Neutrophil (primary cell): ENCODE data around the gene CDH13.

Experiments used
- H3K27ac ChIP-seq: fragments of 200-600 bp; sonication (generic); 2 replicates; pipeline ENCODE4 v1.5.1; 2016; ENCODE audit warnings: mild to moderate bottlenecking, moderate library complexity
- H3K27me3 ChIP-seq: fragments of 200-600 bp; sonication (generic); 2 replicates; pipeline ENCODE4 v1.6.0; 2016; ENCODE audit warnings: mild to moderate bottlenecking
- H3K36me3 ChIP-seq: fragments of 200-600 bp; sonication (generic); 2 replicates; pipeline ENCODE4 v1.5.1; 2017
- H3K4me1 ChIP-seq, 2 experiments: fragments of 200-600 bp in 1 of 2; sonication (generic) in 1 of 2; 1 replicate in 1 of 2; 2 replicates in 1 of 2; pipeline versions ENCODE4 v1.5.1 to v1.6.1; 2013 to 2016; ENCODE audit warnings: low read depth in 1 of 2, low read length in 1 of 2, mild to moderate bottlenecking in 1 of 2, moderate library complexity in 1 of 2; ENCODE audit not compliant: control insufficient read depth in 1 of 2, insufficient read depth in 1 of 2
- H3K4me3 ChIP-seq, 2 experiments: fragments of 200-600 bp in 1 of 2; sonication (generic) in 1 of 2; 1 replicate in 1 of 2; 2 replicates in 1 of 2; pipeline ENCODE4 v1.5.1; 2013 to 2016; ENCODE audit warnings: low read depth in 1 of 2, low read length in 1 of 2, mild to moderate bottlenecking in 1 of 2, moderate library complexity in 1 of 2
- H3K9me3 ChIP-seq: fragments of 200-600 bp; sonication (generic); 2 replicates; pipeline ENCODE4 v1.5.1; 2016
- TF ChIP-seq, protein P1 (sequence below): fragments of 200-600 bp; sonication (generic); IDR thresholded peaks from 2 replicates; pipeline ENCODE4 v1.5.1; 2016; ENCODE audit warnings: antibody characterized with exemption

The CDH13 gene

DNA sequence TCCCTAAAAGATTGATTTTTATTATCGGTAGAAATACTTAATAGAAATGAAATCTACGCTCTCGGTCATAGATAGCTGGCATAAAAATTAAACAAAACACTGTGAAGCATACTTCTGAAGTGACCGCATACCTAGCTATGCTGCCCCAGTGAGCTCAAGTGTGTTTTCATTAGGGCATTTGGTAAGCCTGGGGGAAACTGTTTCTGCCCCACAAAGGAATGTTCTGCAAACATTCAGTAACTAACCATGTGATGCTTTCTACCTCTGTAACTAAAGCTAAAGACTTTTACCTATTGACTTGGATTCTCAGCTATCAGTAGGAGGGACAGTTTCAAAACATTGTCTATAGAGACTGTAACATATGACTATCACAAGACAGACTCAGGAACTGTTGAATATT, 1087.5 kb downstream of the CDH13 start:
- H3K9me3 ChIP-seq: no peaks in the 10 kb centered on the region
- H3K27ac ChIP-seq: no peak overlapping the region
- H3K27me3 ChIP-seq: peaks cover 6% of the 10 kb centered on the region
- TF ChIP-seq, protein P1, sequence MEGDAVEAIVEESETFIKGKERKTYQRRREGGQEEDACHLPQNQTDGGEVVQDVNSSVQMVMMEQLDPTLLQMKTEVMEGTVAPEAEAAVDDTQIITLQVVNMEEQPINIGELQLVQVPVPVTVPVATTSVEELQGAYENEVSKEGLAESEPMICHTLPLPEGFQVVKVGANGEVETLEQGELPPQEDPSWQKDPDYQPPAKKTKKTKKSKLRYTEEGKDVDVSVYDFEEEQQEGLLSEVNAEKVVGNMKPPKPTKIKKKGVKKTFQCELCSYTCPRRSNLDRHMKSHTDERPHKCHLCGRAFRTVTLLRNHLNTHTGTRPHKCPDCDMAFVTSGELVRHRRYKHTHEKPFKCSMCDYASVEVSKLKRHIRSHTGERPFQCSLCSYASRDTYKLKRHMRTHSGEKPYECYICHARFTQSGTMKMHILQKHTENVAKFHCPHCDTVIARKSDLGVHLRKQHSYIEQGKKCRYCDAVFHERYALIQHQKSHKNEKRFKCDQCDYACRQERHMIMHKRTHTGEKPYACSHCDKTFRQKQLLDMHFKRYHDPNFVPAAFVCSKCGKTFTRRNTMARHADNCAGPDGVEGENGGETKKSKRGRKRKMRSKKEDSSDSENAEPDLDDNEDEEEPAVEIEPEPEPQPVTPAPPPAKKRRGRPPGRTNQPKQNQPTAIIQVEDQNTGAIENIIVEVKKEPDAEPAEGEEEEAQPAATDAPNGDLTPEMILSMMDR: no peak
- H3K4me1 ChIP-seq: no peaks in the 10 kb centered on the region
- no peak overlapping the region for H3K4me3 ChIP-seq
- H3K36me3 ChIP-seq: no peaks in the 10 kb centered on the region

DNA sequence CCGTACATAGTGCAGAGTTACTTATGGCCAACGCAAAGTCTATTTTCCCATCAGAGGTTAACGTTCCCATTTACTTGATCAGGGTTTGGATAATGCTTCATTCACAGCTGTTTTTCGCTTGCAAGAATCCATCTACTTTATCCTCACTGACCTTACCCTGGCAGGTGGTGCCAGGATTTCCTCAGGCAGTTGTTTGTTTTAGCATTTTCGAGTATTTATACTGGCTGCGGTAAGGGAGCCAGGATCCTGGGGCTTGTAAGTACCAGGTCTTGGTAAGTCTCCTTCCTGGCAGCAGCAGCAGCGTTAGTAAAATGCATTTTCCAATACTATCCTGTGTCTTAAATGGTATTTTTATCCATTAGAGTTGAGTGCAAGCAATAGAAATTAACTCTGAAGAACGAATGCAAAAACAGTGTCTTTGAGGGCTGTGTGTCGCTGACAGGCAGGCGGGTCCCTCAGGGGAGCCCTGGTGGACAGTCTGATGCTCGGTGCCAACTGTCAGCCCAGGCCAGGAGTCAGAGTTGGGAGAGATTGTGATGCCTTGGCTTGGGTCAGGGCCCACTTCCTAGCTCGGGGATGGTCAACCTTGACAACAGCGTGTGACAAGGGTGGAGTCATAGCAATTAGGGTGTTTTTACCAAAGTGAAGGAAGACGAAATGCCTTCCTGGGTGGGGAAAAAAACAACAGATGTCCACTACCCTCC, 1088.6 kb downstream of the CDH13 start:
- Histone ChIP-seq H3K4me3 (no peak overlapping the region), H3K36me3 (no peaks in the 10 kb centered on the region), H3K4me1 (no peaks in the 10 kb centered on the region), H3K9me3 (no peaks in the 10 kb centered on the region), H3K27ac (no peak overlapping the region), H3K27me3 (peaks cover 6% of the 10 kb centered on the region)
- TF ChIP-seq, protein P1: no peak

DNA sequence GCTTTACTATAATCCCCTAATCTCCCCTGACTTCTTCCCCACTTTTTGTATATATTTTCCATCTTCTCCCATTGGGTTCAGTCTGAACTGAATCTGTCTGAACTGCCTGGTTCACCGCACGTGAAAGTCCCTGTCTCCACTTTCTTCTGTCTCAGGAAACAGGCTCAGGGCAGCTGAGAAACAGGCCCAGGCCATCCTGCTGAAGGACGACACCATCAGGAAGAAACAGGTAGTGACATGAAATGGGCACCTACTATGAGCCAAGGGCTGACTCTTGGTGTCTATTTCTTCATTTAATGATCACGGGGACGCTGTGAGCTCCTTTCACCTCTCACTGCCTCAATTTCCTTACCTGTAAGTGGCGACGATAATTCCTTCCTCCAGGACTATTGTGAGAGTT, 1090.5 kb downstream of the CDH13 start:
- Histone ChIP-seq H3K4me3 (no peak overlapping the region), H3K36me3 (no peaks in the 10 kb centered on the region), H3K27me3 (peaks cover 6% of the 10 kb centered on the region), H3K4me1 (no peaks in the 10 kb centered on the region), H3K27ac (no peak overlapping the region), H3K9me3 (no peaks in the 10 kb centered on the region)
- TF ChIP-seq, protein P1: no peak

DNA sequence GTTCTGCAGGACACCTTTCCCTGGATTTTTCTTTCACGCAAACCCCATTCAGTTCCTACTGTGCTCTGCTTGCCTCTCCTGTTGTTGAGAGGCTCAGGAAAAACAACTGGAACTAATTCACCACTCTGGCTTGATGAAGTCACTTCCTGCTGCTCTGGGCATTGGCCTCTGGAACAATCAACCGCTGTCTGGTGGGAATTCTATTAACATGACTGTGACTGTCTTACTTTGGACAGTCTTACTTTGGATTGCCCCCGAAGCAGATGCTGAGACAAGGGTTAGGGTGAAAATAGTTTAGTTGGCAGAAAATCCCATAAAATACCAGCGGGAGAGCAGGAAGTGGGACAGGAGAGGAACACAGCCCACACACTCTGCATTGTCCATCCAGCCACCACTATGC, 1091.0 kb downstream of the CDH13 start:
- TF ChIP-seq, protein P1: no peak
- Histone ChIP-seq H3K4me3 (no peak overlapping the region), H3K4me1 (no peaks in the 10 kb centered on the region), H3K27ac (no peak overlapping the region), H3K36me3 (no peaks in the 10 kb centered on the region), H3K9me3 (no peaks in the 10 kb centered on the region), H3K27me3 (peaks cover 6% of the 10 kb centered on the region)

DNA sequence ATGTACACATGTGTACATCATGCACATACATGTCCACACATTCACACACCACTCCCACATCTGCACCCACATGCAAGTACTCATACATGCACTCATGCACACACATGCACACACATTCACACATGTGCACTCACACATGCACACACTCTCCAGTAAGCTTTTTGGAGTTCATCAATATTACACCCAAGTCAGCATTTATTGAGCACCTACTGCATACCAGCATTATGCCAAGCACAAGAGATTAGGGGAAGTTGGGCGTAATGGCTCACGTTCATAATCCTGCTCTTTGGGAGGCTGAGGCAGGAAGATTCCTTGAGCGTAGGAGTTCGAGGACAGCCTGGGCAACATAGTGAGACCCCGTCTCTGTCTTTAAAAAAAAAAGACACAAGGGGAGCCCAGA, 1093.4 kb downstream of the CDH13 start:
- no peaks in the 10 kb centered on the region for H3K9me3 ChIP-seq
- no peak overlapping the region for H3K4me3 ChIP-seq
- TF ChIP-seq, protein P1: no peak
- no peaks in the 10 kb centered on the region for H3K36me3 ChIP-seq
- H3K27me3 ChIP-seq: peaks cover 3% of the 10 kb centered on the region
- no peak overlapping the region for H3K27ac ChIP-seq
- H3K4me1 ChIP-seq: no peaks in the 10 kb centered on the region

DNA sequence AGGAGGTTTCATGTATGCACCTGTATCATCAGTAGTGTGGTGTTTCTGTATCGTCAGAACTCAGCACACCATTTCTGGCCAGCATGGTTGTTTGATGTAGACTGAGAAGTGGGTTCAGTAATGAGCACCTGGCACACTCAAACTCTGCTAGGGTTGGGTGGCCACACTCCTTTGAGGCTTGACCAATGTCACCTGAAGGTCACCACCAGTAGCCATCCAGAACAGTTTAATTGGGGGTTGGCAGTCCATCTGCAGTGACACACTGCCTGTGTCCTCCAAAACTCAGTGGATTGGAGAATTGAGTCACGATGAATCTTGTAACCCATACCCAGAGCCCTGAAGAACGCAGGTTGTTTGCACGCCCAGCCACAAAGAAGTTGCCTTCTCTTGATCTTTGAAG, 1094.2 kb downstream of the CDH13 start:
- no peak overlapping the region for H3K4me3 ChIP-seq

More for the DNA sequence above, 1094.2 kb downstream of the CDH13 start:
- Histone ChIP-seq H3K36me3 (no peaks in the 10 kb centered on the region), H3K4me1 (no peaks in the 10 kb centered on the region), H3K27ac (no peak overlapping the region), H3K27me3 (no peaks in the 10 kb centered on the region), H3K9me3 (no peaks in the 10 kb centered on the region)
- TF ChIP-seq, protein P1: no peak
